GM12892 (cell line): ENCODE results near the gene GPC5.

Source experiments
- DNase-seq: peaks from one replicate; pipeline ENCODE4 v3.0.0; 2011; ENCODE audit not compliant: insufficient read length
- FAIRE-seq: peaks from 2 replicates; lab custom pipeline; 2011; peaks lifted over from hg19 to GRCh38; lab: Jason Lieb, UNC
- POLR2A ChIP-seq: IDR thresholded peaks from 2 replicates; pipeline ENCODE4 v1.6.1; 2011; ENCODE audit warnings: low read depth, low read length, control low read depth
- POLR2AphosphoS5 ChIP-seq: IDR thresholded peaks from 2 replicates; pipeline ENCODE4 v1.6.1; 2011; ENCODE audit warnings: low read depth, low read length, control low read depth
- TAF1 ChIP-seq: IDR thresholded peaks from 2 replicates; pipeline ENCODE4 v1.6.1; 2011; ENCODE audit warnings: low read depth, mild to moderate bottlenecking, control low read depth, low read length, borderline replicate concordance

GPC5 gene

DNA sequence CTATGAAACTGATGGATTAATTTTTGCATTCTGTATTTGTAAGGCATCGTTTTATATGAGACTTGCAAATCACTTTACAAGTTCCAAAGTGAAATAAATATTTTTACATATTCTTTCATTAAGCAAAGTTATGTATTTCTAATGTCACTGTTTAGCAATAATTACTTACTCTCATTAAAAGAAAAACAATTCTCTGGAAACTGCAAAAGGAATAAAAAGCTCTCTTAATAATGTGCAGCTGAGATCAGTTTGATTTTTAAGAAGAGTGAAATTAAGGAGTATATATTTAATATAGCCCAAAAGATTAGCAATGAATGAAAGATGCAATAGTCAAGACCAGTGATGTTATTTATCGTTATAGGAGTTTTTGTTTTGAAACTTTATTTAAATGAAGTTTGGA is 155.2 kb downstream of the GPC5 start:
- no peak for FAIRE-seq
- DNase-seq, result no peak

GRCh38 chr13:91554101-91554500 is 155.7 kb downstream of the GPC5 start:
- FAIRE-seq, result no peak
- DNase-seq, result no peak
- no peak for TF ChIP-seq POLR2A
- no peak for TF ChIP-seq POLR2AphosphoS5
- TF ChIP-seq TAF1, result no peak

More for the DNA sequence above, 155.2 kb downstream of the GPC5 start:
- no peak for TF ChIP-seq TAF1
- no peak for TF ChIP-seq POLR2A

DNA sequence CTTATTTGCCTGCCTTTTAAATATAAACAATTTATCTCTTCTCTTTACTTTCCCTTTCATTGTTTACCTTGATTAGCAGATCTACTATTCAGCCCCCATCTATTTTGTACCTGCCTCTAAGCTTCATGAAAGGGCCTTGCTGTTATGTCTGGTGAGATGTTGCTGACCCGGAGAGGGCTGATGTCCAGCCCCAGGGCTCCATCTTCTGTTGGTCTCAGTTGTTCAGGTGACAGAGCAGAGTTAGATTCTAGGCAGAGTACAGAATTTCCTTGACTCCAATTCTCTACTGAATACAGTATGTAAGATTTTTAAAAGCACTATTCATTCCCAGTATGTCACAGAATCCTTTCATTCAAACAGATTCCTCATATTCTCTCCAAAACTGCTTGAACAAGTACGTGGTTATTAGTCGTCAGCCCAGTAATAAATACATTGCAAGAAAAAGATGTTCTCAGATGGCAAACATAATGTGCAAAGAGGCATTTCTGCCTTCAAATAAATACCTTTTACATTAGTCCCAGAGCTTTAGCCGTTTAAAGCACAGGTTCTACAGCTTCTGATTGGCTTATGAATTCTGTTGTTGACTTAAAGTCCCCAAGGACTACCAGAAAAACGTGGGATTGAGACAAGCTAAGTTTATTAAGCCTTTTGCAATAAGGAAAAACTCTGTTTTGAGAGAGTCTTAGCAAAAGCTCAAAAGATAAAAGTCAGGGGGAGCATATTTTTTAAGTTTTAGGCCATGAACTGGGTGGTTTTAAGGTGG is 159.1 kb downstream of the GPC5 start:
- FAIRE-seq, result no peak
- no peak for TF ChIP-seq POLR2A
- TF ChIP-seq POLR2AphosphoS5, result no peak
- TF ChIP-seq TAF1, result no peak

DNA sequence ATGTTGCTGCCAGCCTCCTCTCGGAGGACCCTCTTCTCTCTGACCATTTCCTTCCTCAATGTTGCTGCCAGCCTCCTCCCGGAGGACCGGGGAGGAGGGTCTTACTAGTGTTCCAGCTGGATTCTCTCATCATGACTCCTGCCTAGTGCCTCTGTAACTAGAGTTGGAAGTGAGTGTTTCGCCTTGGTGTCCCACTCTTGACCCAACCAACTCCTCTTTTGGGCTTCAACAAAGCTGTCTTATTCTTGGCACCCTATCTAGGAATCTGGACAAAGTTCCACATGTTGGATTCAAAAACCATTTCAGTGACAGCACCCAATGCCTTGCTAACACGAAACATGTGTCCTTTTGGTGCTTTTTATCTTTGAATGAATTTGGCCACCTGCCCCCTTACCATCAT is 165.4 kb downstream of the GPC5 start:
- peak; percentile 9 for FAIRE-seq
- TF ChIP-seq POLR2A (no peak), TAF1 (no peak), POLR2AphosphoS5 (no peak)
- DNase-seq, result no peak

More for the DNA sequence above, 159.1 kb downstream of the GPC5 start:
- no peak for DNase-seq

GRCh38 chr13:91564396-91564795 is 166.0 kb downstream of the GPC5 start:
- FAIRE-seq (peak; percentile 40), DNase-seq (no peak)
- TF ChIP-seq POLR2AphosphoS5, result no peak
- TF ChIP-seq TAF1, result no peak
- no peak for TF ChIP-seq POLR2A

DNA sequence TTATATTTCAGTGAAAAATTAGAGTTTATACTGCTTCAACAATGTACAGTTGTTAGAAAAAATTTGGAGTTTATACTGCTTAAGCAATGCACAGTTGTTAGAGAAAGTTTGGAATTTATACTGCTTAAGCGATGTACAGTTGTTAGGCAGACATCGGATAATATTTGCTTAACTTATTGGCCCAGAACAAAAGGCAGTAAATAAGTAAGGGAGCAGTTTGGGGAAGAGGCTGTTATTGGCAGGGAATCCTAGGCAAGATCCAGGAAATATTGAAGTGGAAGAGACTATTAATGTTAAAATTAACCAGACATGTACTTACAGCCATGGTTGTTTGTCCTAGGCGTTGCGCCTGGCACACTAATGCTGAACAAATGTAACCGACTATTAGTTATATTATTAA is 166.9 kb downstream of the GPC5 start:
- no peak for TF ChIP-seq POLR2AphosphoS5
- no peak for TF ChIP-seq TAF1
- no peak for TF ChIP-seq POLR2A
- DNase-seq (no peak), FAIRE-seq (no peak)

- no peak for TF ChIP-seq POLR2AphosphoS5
- TF ChIP-seq POLR2A, result no peak
- TF ChIP-seq TAF1, result no peak
- FAIRE-seq (no peak), DNase-seq (no peak)
Observed at GRCh38 chr13:91567485-91568207, 169.2 kb downstream of the GPC5 start.

- FAIRE-seq (no peak), DNase-seq (no peak)
- TF ChIP-seq POLR2AphosphoS5 (no peak), TAF1 (no peak), POLR2A (no peak)
Observed at GRCh38 chr13:91571681-91572080, 173.3 kb downstream of the GPC5 start.

DNA sequence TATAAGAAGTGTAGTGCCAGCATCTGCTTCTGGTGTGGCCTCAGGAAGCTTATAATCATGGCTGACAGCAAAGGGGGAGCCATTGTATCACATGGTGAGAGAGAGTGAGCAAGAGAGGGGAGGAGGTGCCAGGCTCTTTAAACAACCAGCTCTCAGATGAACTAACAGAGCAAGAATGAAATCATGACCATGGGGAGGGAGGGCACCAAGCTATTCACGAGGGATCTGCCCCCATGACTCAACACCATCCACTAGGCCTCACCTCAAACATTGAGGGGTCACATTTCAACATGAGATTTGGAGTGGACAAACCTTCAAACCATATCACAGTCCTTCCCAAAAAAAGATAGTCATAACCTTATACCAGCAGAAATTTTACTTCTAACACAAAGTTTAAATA is 174.0 kb downstream of the GPC5 start:
- DNase-seq, result no peak
- TF ChIP-seq POLR2AphosphoS5 (no peak), POLR2A (no peak), TAF1 (no peak)
- FAIRE-seq, result no peak

GRCh38 chr13:91572944-91573598 is 174.7 kb downstream of the GPC5 start:
- FAIRE-seq, result no peak
- TF ChIP-seq TAF1 (no peak), POLR2A (no peak), POLR2AphosphoS5 (no peak)
- DNase-seq, result no peak

GRCh38 chr13:91574766-91575165 is 176.3 kb downstream of the GPC5 start:
- no peak for FAIRE-seq
- DNase-seq, result no peak
- TF ChIP-seq TAF1 (no peak), POLR2AphosphoS5 (no peak)

DNA sequence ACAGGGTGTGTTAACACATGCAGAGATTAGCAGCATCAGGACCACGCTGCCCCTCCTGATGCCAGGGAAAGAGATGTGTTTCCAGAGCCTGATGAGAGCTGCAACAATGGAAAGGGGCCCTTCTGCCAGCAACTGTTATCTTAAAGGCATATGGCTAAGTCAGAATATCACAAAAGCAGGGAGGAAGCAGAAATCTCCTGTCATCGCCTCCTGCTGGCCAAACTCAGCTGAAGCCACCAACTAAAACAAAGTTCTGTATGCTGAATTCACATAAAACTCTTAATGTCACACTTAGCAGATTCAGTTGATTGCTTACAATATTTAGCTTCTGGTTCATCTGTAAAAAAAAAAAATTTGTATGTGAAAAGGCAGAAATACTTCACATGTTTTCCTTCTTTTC is 178.2 kb downstream of the GPC5 start:
- TF ChIP-seq POLR2A (no peak), POLR2AphosphoS5 (no peak), TAF1 (no peak)
- DNase-seq, result no peak
- FAIRE-seq, result no peak
